BJ (cell line): ENCODE results near the gene LPAR3. TPM values are rescaled to one million over a fixed set of nuclear protein-coding genes. Genes with fewer than 3 reads are reported as not detected.

Experiments
- CTCF ChIA-PET: fragments of 350-600 bp; formaldehyde crosslinking; extraction: SDS; loops from one replicate; lab custom pipeline; 2021; ENCODE audit warnings: antibody characterized with exemption, inconsistent platforms; lab: Yijun Ruan, JAX
- POLR2A ChIA-PET: fragments of 300-600 bp; sonication (Branson Sonifier 250); formaldehyde crosslinking; extraction: SDS; loops from one replicate; lab custom pipeline; 2021; ENCODE audit warnings: antibody characterized with exemption; lab: Charles Lee
- DNase-seq: peaks from one replicate; pipeline ENCODE4 v3.0.0-alpha.2; 2011; ENCODE audit warnings: low read depth
- H3K27me3 ChIP-seq: 2 replicates; pipeline ENCODE4 v1.6.0; 2011; ENCODE audit warnings: low read length; ENCODE audit not compliant: control insufficient read depth, insufficient read depth
- H3K36me3 ChIP-seq: 2 replicates; pipeline ENCODE4 v1.5.1; 2011; ENCODE audit warnings: low read length; ENCODE audit not compliant: control insufficient read depth, insufficient read depth
- H3K4me3 ChIP-seq: 2 replicates; pipeline ENCODE4 v1.5.1; 2011; ENCODE audit warnings: low read depth, mild to moderate bottlenecking, control low read depth, low read length
- polyA plus RNA-seq: library from polyadenylated mRNA; depleted of rRNA; stranded (reverse); fragments of >200 nt; gene quantifications from 2 replicates; pipeline ENCODE4 v1.2.3, GENCODE V29; 2011
- TF ChIP-seq, protein P1 (sequence below): IDR thresholded peaks from 2 replicates; pipeline ENCODE4 v1.5.1; 2011; ENCODE audit warnings: low read depth, mild to moderate bottlenecking, control low read depth, inconsistent platforms, low read length, moderate library complexity; ENCODE audit not compliant: insufficient read depth

LPAR3 gene
- polyA plus RNA-seq, 1 experiment, result 0.05 TPM

DNA sequence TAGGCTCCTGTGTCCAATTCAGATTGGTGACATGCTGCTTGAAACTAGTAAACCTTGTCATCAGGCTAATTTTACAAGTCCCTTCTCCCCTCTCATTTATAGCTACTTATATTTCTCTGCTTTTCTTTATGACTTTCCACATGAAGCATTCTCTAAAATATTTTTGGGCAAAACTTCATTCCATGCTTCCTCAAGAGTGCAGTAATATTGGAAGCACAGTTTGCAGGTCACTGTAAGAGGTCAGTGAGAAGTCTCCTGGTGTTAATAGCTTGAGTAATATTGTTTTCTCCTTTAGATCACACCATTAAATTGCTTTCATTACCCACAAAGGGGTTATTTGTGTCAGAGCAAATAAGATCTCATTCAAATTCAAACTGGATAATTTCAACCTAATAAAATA, 46.6 kb downstream of the LPAR3 start:
- no peak for DNase-seq
- ChIA-PET CTCF (interaction anchor here (1.0 to 1.5 kb wide), 2 partner anchors 24 to 99 kb away, joined by 3 read pairs; no protein-coding TSS in a partner anchor), POLR2A (no interaction called here)

DNA sequence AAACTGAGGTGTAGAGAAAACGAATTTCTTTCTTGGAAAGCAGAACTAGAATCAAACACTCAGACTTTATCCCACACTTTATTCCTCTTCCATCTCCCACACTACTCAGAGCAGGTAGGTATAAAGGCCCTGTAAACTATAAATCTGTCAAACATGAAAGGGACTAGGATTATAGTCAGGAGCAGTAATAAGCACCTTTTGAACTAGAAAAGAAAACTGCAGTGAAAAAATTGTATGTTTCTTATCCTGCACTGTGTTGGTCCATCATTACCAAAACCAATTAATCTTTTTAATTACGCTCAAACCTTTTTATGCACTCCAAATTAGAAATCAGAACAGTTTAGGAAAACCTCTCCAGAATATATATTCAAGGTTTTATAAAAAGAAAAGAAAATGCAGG, 47.6 kb downstream of the LPAR3 start:
- DNase-seq, result no peak
- peaks cover 2% of the 10 kb centered on the region; the same call in 1 of the 2 replicates for H3K27me3 ChIP-seq
- POLR2A ChIA-PET, result no interaction called here
- CTCF ChIA-PET, result no interaction called here
- TF ChIP-seq, protein P1, sequence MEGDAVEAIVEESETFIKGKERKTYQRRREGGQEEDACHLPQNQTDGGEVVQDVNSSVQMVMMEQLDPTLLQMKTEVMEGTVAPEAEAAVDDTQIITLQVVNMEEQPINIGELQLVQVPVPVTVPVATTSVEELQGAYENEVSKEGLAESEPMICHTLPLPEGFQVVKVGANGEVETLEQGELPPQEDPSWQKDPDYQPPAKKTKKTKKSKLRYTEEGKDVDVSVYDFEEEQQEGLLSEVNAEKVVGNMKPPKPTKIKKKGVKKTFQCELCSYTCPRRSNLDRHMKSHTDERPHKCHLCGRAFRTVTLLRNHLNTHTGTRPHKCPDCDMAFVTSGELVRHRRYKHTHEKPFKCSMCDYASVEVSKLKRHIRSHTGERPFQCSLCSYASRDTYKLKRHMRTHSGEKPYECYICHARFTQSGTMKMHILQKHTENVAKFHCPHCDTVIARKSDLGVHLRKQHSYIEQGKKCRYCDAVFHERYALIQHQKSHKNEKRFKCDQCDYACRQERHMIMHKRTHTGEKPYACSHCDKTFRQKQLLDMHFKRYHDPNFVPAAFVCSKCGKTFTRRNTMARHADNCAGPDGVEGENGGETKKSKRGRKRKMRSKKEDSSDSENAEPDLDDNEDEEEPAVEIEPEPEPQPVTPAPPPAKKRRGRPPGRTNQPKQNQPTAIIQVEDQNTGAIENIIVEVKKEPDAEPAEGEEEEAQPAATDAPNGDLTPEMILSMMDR, result no peak
- no peak overlapping the region for H3K4me3 ChIP-seq
- H3K36me3 ChIP-seq, result no peaks in the 10 kb centered on the region

More for the DNA sequence above, 46.6 kb downstream of the LPAR3 start:
- H3K27me3 ChIP-seq, result peaks cover 2% of the 10 kb centered on the region; the same call in 1 of the 2 replicates
- no peak overlapping the region for H3K4me3 ChIP-seq
- no peaks in the 10 kb centered on the region for H3K36me3 ChIP-seq
- TF ChIP-seq, protein P1, result no peak

DNA sequence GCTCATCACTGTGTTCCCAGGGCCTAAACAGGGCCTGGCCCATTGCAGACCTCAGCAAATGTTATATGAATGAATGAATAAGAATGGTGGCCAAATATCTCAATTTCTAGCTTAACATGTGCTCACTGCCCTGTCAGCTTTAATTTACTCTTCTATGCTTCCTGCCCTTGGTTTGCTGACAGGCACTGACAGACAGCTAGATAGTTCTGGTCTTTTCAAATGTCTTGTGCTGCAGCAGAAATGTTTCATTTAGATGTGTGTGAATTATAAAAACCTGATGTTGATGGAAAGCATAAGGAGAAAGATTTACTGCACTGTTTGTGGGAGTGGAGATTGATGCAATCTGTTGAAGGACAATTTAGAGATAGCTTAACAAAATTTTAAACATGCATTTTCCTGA, 48.9 kb downstream of the LPAR3 start:
- H3K27me3 ChIP-seq, result peaks cover 2% of the 10 kb centered on the region; the same call in 1 of the 2 replicates
- no peaks in the 10 kb centered on the region for H3K36me3 ChIP-seq
- no peak overlapping the region for H3K4me3 ChIP-seq
- TF ChIP-seq, protein P1, result no peak
- ChIA-PET CTCF (interaction anchor here (0.7 to 1.8 kb wide), 2 partner anchors 10 to 12 kb away, joined by 3 to 5 read pairs; no protein-coding TSS in a partner anchor), POLR2A (no interaction called here)
- no peak for DNase-seq

DNA sequence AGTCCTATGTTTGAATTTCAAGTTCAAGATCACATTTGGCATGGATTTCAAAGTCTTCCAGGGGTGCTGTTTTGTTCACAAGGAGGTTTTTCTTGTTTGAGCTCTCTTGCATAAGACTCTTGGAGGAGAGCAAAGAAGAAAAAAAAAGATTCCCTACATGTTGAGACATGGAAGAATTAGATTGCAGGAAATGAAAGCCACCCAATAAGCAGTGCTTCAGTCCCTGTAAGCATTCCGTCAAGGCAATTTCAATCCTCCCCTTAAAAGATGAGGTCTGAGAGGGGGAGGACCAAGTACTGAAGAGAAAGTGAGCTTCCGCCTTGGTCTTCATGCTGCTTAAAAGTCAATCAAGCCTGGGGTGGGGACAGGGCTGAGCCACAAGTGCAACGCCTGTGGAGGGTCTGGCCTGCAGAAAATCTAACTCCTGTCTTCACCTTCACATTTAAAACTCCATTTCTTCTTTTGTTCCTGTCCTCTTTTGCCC, 50.2 kb downstream of the LPAR3 start:
- H3K27me3 ChIP-seq, result peaks cover 8% of the 10 kb centered on the region
- H3K36me3 ChIP-seq, result no peaks in the 10 kb centered on the region
- CTCF ChIA-PET, result interaction anchor here (1.1 to 1.8 kb wide), 3 partner anchors 9 to 90 kb away, joined by 3 to 5 read pairs (median 4); no protein-coding TSS in a partner anchor
- no peak for DNase-seq
- TF ChIP-seq, protein P1, result no peak
- no peak overlapping the region for H3K4me3 ChIP-seq
- POLR2A ChIA-PET, result no interaction called here

DNA sequence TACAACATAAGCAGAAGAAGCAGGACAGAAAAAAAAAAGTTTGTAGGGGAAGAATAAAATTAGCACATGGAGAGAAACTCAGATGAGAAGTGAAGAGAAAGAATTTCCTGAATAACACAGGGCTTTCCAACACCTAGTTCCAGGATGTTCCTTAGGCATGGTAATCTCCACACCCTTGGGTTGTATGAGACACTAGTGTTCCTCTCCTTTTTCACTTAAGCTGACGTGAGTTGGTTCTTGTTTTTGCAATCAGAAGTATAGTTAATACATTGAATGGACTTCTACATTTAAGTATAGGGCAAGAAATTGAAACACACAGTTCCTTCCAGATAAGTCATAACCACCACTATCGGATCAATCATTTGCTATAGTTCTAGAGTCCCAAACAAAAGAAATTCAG, 51.0 kb downstream of the LPAR3 start:
- ChIA-PET CTCF (interaction anchor here (1.1 to 1.4 kb wide), 2 partner anchors 16 to 89 kb away, joined by 3 to 4 read pairs; no protein-coding TSS in a partner anchor), POLR2A (no interaction called here)
- H3K27me3 ChIP-seq, result peaks cover 8% of the 10 kb centered on the region
- no peak for DNase-seq
- H3K4me3 ChIP-seq, result no peak overlapping the region
- H3K36me3 ChIP-seq, result no peaks in the 10 kb centered on the region
- TF ChIP-seq, protein P1, result no peak
